GM12892 (cell line): ENCODE data around the gene TRIM32.

Experiments used
- POLR2A ChIP-seq: IDR thresholded peaks from 2 replicates; pipeline ENCODE4 v1.6.1; 2011; ENCODE audit warnings: low read depth, low read length, control low read depth
- TAF1 ChIP-seq: IDR thresholded peaks from 2 replicates; pipeline ENCODE4 v1.6.1; 2011; ENCODE audit warnings: low read depth, mild to moderate bottlenecking, control low read depth, low read length, borderline replicate concordance

DNA sequence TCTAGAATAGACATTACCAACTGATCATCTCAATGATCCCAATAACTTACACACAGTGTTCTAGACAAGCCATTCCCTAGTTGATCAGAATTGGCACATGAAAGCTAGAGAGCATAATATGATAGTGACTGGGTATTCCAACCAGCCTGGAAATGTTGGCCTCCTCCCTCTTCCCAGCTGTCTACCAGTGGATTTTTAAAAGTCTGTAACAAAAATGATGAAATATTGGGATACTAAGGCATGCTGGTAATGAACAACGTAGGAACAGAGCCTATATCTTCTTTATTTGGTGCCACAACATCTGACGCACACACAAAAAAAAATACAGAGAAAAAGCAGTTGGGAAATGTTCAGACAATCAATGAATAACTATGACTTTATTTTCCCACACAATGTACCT, 34.8 kb downstream of the TRIM32 start:
- TF ChIP-seq TAF1 = no peak
- TF ChIP-seq POLR2A = no peak
